DMS53 treated with DMSO at 0.1 percent for 48 hours (cell line): ENCODE data around the gene RXRB.
"Not testable (repeated sequence)": the region's sequence is repeated elsewhere in the genome, so short reads cannot be mapped to it uniquely, and the experiment has no call there.

Experiments used
- DNase-seq: peaks from one replicate; lab custom pipeline; 2025; ENCODE audit not compliant: unreplicated experiment; lab: John Stamatoyannopoulos, UW

Gene RXRB

GRCh38 chr6:33164665-33165373 is 35.6 kb downstream of the RXRB start:
- DNase-seq = no peak

- DNase-seq = no peak
Observed at GRCh38 chr6:33164176-33164575, 36.3 kb downstream of the RXRB start.

- DNase-seq = no peak
Observed at GRCh38 chr6:33163540-33163939, 36.9 kb downstream of the RXRB start.

- DNase-seq = peak; percentile 36
Observed at GRCh38 chr6:33161354-33162331, 38.8 kb downstream of the RXRB start.

- DNase-seq = no peak
Observed at GRCh38 chr6:33160728-33161344, 39.6 kb downstream of the RXRB start.

GRCh38 chr6:33160096-33160495 is 40.4 kb downstream of the RXRB start:
- no peak for DNase-seq

GRCh38 chr6:33156964-33157363 is 43.5 kb downstream of the RXRB start:
- DNase-seq = no peak

GRCh38 chr6:33156561-33156960 is 43.9 kb downstream of the RXRB start:
- DNase-seq = no peak

GRCh38 chr6:33154349-33154748 is 46.1 kb downstream of the RXRB start:
- DNase-seq = no peak

GRCh38 chr6:33151050-33151449 is 49.4 kb downstream of the RXRB start:
- DNase-seq = no peak

GRCh38 chr6:33150560-33150959 is 49.9 kb downstream of the RXRB start:
- DNase-seq = not testable (repeated sequence)

GRCh38 chr6:33147807-33148666 is 52.4 kb downstream of the RXRB start:
- peak; percentile 41 for DNase-seq

GRCh38 chr6:33144373-33144772 is 56.1 kb downstream of the RXRB start:
- no peak for DNase-seq
